Measurements from ENCODE around the gene TREML4. TPM values are rescaled to one million over a fixed set of nuclear protein-coding genes. Genes with fewer than 3 reads are reported as not detected.

The TREML4 gene
- total and polyA plus RNA-seq, 2 of the 4 experiments (the other 2 are of a cell fraction) = not detected

GRCh38 chr6:41277605-41278004, 49.5 kb downstream of the TREML4 start:
- no peak for TF ChIP-seq RFX5 (IDR thresholded peaks at IDR 0.05; ENCODE audit: low read depth, low read length)
- TF ChIP-seq NFE2L2 (IDR thresholded peaks at IDR 0.05; ENCODE audit: low read depth, low read length) = no peak
- no peak for TF ChIP-seq BHLHE40 (IDR thresholded peaks at IDR 0.05; ENCODE audit: low read depth, low read length)
- TF ChIP-seq POLR2A (IDR thresholded peaks at IDR 0.05; ENCODE audit: low read depth, low read length) = no peak
- Histone ChIP-seq H3K4me1 (ENCODE audit: control insufficient read depth, insufficient read depth, low read length) (no peaks in the 10 kb centered on the region), H4K5ac (ENCODE audit: low read depth, low read length) (no peak overlapping the region), H2BK15ac (ENCODE audit: low read depth, low read length) (no peak overlapping the region), H3K18ac (ENCODE audit: low read depth, low read length) (no peak overlapping the region), H3K14ac (replicated peaks; ENCODE audit: low read depth, low read length) (no peak overlapping the region), H3K4ac (ENCODE audit: low read depth, low read length) (no peak overlapping the region), H2BK120ac (ENCODE audit: low read depth, low read length) (no peak overlapping the region), H3K9me1 (ENCODE audit: insufficient read depth, low read length) (no peaks in the 10 kb centered on the region), H4K8ac (ENCODE audit: low read depth in 2 of 2, low read length in 2 of 2) (no peak overlapping the region), H2AFZ (replicated peaks; ENCODE audit: low read length, poor library complexity) (peak overlapping the region; percentile 43), H3K4me2 (ENCODE audit: low read depth, low read length) (no peak overlapping the region), H3K23ac (ENCODE audit: low read depth, low read length) (no peak overlapping the region), H3K9me3 (ENCODE audit: control insufficient read depth, insufficient read depth, low read length) (no peaks in the 10 kb centered on the region), H3K27me3 (ENCODE audit: control insufficient read depth, insufficient read depth, low read length) (peaks cover 14% of the 10 kb centered on the region), H2AK9ac (replicated peaks; ENCODE audit: low read depth, low read length, poor library complexity) (no peak overlapping the region), H4K91ac (ENCODE audit: insufficient read depth, low read depth, low read length) (no peak overlapping the region), H4K20me1 (ENCODE audit: insufficient read depth, low read length) (no peaks in the 10 kb centered on the region), H2AK5ac (ENCODE audit: low read depth, low read length) (no peak overlapping the region), H3K27ac (ENCODE audit: insufficient read depth, low read length) (no peak overlapping the region), H3K4me3 (ENCODE audit: insufficient read depth, low read depth, low read length) (no peak overlapping the region), H2BK5ac (ENCODE audit: low read depth, low read length, poor library complexity, severe bottlenecking) (no peak overlapping the region), H3K79me1 (ENCODE audit: low read depth in 1 of 2, low read length in 2 of 2) (no peaks in the 10 kb centered on the region), H3K36me3 (ENCODE audit: control insufficient read depth, insufficient read depth, low read length) (no peaks in the 10 kb centered on the region), H2BK20ac (ENCODE audit: low read depth, low read length) (no peak overlapping the region), H3K56ac (ENCODE audit: extremely low read depth, insufficient read depth, low read length) (no peak overlapping the region), H3K9ac (ENCODE audit: low read depth, low read length) (no peak overlapping the region)
- ChIA-PET CTCF (no interaction called here), POLR2A (ENCODE audit: unreplicated experiment) (no interaction called here)
- intact Hi-C loops (cut with micrococcal nuclease) (no loop called here), in situ Hi-C loops (cut with MboI; ENCODE audit: low sequenced_read_pairs) (no loop called here), dilution Hi-C loops (cut with HindIII; ENCODE audit: low sequenced_read_pairs, unreplicated experiment) (no loop called here)
- ATAC-seq (ENCODE audit: low read depth) = no peak
- no CpG with 5 or more reads among the region's 2 CpGs for WGBS, 2 experiments (ENCODE audit: extremely low coverage in 2 of 2, insufficient read length in 1 of 2)
- no peak for DNase-seq
- no TSS peak for BruUV-seq (replicated peaks)
